Smooth muscle cell (in vitro differentiated cells): ENCODE data around the gene SOX18. TPM values are rescaled to one million over a fixed set of nuclear protein-coding genes. Genes with fewer than 3 reads are reported as not detected.
A peak's percentile ranks its signal among the peaks of the same experiment; 100 is the strongest.

Experiments used
- DNase-seq: peaks from one replicate; lab custom pipeline; 2025; ENCODE audit not compliant: unreplicated experiment; lab: John Stamatoyannopoulos, UW
- H2AFZ ChIP-seq: fragments of 200-600 bp; sonication (generic); 2 replicates; pipeline ENCODE4 v1.6.0; 2016; ENCODE audit warnings: antibody characterized with exemption, low read depth, mild to moderate bottlenecking
- H3F3A ChIP-seq: fragments of 200-600 bp; sonication (generic); 2 replicates; pipeline ENCODE4 v1.6.0; 2017; ENCODE audit warnings: antibody characterized with exemption, low read depth
- H3K27ac ChIP-seq: fragments of 200-600 bp; sonication (generic); 2 replicates; pipeline ENCODE4 v1.5.1; 2016; ENCODE audit warnings: low read depth, mild to moderate bottlenecking
- H3K27me3 ChIP-seq: fragments of 200-600 bp; sonication (generic); 2 replicates; pipeline ENCODE4 v1.6.1; 2016; ENCODE audit warnings: low read depth, mild to moderate bottlenecking
- H3K36me3 ChIP-seq: fragments of 200-600 bp; sonication (generic); 2 replicates; pipeline ENCODE4 v1.5.1; 2016; ENCODE audit warnings: low read depth
- H3K4me1 ChIP-seq: fragments of 200-600 bp; sonication (generic); 2 replicates; pipeline ENCODE4 v1.5.1; 2016; ENCODE audit warnings: low read depth
- H3K4me2 ChIP-seq: fragments of 200-600 bp; sonication (generic); 2 replicates; pipeline ENCODE4 v1.6.0; 2016; ENCODE audit warnings: mild to moderate bottlenecking
- H3K4me3 ChIP-seq: fragments of 200-600 bp; sonication (generic); 2 replicates; pipeline ENCODE4 v1.5.1; 2016; ENCODE audit warnings: mild to moderate bottlenecking
- H3K79me2 ChIP-seq: fragments of 200-600 bp; sonication (generic); 2 replicates; pipeline ENCODE4 v1.6.0; 2016; ENCODE audit warnings: low read depth, mild to moderate bottlenecking
- H3K9ac ChIP-seq: fragments of 200-600 bp; sonication (generic); 2 replicates; pipeline ENCODE4 v1.6.0; 2016; ENCODE audit warnings: low read depth
- H3K9me3 ChIP-seq: fragments of 200-600 bp; sonication (generic); replicated peaks from 2 replicates; pipeline ENCODE4 v1.5.1; 2016; ENCODE audit warnings: low read depth
- H4K20me1 ChIP-seq: fragments of 200-600 bp; sonication (generic); 2 replicates; pipeline ENCODE4 v1.6.0; 2016; ENCODE audit warnings: low read depth
- CTCF ChIP-seq: fragments of 200-600 bp; sonication (generic); IDR thresholded peaks from 2 replicates; pipeline ENCODE4 v1.5.1; 2017; ENCODE audit warnings: borderline replicate concordance, mild to moderate bottlenecking, antibody characterized with exemption; ENCODE audit not compliant: insufficient read depth, poor library complexity, severe bottlenecking
- WGBS: methylation state at CpG from one replicate; pipeline ENCODE4 v1.1.7; 2016; ENCODE audit warnings: low lambda C conversion rate; 5-methylcytosine and 5-hydroxymethylcytosine counted together
- polyA plus RNA-seq: library from polyadenylated mRNA; unstranded; fragments of >200 nt; fragmentation: Nextera tagmentation; extraction: Ambion mirVana; gene quantifications from 2 replicates; pipeline ENCODE4 v1.2.1, GENCODE V29; 2016
- total RNA-seq: library from RNA; depleted of rRNA; stranded (reverse); fragments of >200 nt; gene quantifications from 2 replicates; pipeline ENCODE4 v1.2.3, GENCODE V29; 2014

Gene SOX18
- total and polyA plus RNA-seq, 2 experiments from 2014 or later: 0.54 to 9.7 TPM

GRCh38 chr20:64064145-64064698 is 14.8 kb upstream of the SOX18 start:
- no peak for DNase-seq
- H3K79me2 ChIP-seq: no peaks in the 10 kb centered on the region
- peaks cover 10% of the 10 kb centered on the region for H4K20me1 ChIP-seq
- H3K27ac ChIP-seq: peak overlapping the region; percentile 17
- no peaks in the 10 kb centered on the region for H3K27me3 ChIP-seq
- peak overlapping the region; percentile 88 for H3K4me2 ChIP-seq
- H3K9ac ChIP-seq: no peak overlapping the region
- no peak overlapping the region for H2AFZ ChIP-seq
- no peak for TF ChIP-seq CTCF
- H3K4me3 ChIP-seq: peak overlapping the region; percentile 93
- 71% methylated on average over 12 of the region's 12 CpGs for WGBS
- no peaks in the 10 kb centered on the region for H3F3A ChIP-seq
- H3K4me1 ChIP-seq: peaks cover 6% of the 10 kb centered on the region
- no peaks in the 10 kb centered on the region for H3K36me3 ChIP-seq
- H3K9me3 ChIP-seq: no peaks in the 10 kb centered on the region

DNA sequence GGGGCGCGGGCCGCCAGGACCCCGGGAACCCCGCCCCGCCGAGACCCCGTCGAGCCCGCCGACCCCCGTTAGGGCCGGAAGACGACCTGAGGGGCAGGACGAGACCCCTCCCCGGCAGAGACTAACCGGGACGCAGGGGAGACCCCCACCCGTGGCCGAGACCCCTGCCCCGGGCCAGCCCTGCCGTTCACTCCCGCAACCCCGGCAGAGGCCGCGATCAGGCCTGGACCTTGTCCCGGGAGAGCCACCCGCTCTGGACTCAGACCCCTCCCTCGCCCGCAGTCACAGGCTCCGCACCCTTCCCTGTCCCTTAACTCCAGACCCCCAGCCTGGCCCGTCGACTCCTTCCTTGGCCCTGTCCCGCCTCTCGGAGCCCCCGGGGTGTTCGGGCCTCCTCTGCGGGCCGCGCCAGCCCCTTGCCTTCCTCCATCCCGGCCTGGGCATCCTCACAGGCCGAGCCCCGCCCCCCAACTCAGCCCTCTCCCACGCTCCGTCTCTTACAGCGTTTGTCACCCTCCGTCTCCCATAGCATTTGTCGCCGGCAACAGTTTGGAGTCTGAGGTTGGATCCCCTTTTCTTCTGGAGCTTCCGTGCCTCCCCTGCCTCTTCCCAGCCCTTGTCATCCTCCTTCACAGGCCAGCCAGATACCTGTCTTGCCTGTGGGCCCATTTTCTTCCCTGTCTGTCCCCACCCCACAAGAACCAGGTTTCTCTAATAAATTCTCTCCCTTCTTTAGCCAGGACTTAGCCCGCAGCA is 14.1 kb upstream of the SOX18 start:
- Histone ChIP-seq H3K27ac (peak overlapping the region; percentile 17), H3K4me1 (peaks cover 6% of the 10 kb centered on the region), H3K79me2 (no peaks in the 10 kb centered on the region), H3K27me3 (no peaks in the 10 kb centered on the region), H2AFZ (no peak overlapping the region), H3K36me3 (no peaks in the 10 kb centered on the region), H3K9ac (peak overlapping the region; percentile 78), H3K4me2 (peak overlapping the region; percentile 88), H3F3A (no peaks in the 10 kb centered on the region), H4K20me1 (peaks cover 10% of the 10 kb centered on the region), H3K4me3 (peak overlapping the region; percentile 93), H3K9me3 (no peaks in the 10 kb centered on the region)
- WGBS: 6% methylated on average over 30 of the region's 51 CpGs
- TF ChIP-seq CTCF: no peak
- no peak for DNase-seq

DNA sequence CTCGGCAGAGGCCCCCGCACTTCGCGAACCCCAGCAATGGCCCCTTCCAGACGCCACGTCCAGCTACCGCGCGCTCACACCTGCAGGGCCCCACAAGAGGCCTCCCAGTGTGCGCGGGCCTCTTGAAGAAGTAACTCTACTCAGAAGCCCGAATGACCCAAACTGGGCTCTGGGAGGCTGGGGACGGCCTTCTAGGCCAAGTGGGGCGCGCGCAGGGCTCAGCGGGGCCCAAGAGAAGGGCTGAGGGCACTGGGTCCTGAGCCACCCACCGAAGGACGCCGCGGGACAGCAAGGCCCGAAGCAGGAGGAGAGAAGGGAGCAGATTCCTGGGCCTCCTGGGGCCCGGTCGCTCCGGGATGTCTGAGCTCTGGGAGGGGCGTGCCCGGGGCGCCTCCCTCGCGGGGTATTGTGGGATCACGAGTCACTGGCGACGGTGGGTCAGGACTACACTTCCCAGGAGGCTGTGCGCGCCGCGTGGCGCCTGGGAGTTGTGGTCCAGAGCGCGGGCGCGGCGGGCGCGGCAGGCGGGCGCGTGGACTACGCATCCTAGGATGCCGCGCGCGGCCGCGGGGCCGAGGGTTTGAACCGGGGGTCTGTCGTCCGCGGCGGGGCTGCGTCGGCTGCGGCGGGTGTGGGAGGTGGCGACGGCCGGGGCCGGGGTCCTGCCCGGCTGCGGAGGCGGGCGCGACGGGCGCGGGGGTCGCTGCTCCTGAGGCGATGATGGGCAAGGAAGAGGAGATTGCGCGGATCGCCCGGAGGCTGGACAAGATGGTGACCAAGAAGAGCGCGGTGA is 13.4 kb upstream of the SOX18 start, which contains the start of gene TCEA2:
TSS of gene TCEA2 (plus strand) at position 603 of the 793 bp plus-strand sequence. CDS start at position 718, 115 bp downstream.
- Histone ChIP-seq H3K4me2 (peak within 1 kb of the TSS; percentile 88), H3K4me1 (peaks cover 6% of the 10 kb centered on the region), H3K4me3 (peak within 1 kb of the TSS; percentile 93), H3F3A (no peaks in the 10 kb centered on the region), H3K27ac (peak within 1 kb of the TSS; percentile 62), H2AFZ (peak within 1 kb of the TSS; percentile 21), H3K27me3 (no peaks in the 10 kb centered on the region), H3K9me3 (no peaks in the 10 kb centered on the region), H3K79me2 (no peaks in the 10 kb centered on the region), H4K20me1 (peaks cover 10% of the 10 kb centered on the region), H3K36me3 (no peaks in the 10 kb centered on the region), H3K9ac (peak within 1 kb of the TSS; percentile 79)
- TF ChIP-seq CTCF: no peak
- 11% methylated on average over 61 of the region's 85 CpGs for WGBS
- DNase-seq: peak; percentile 82
